Measurements from ENCODE around the gene RALB.

DNA sequence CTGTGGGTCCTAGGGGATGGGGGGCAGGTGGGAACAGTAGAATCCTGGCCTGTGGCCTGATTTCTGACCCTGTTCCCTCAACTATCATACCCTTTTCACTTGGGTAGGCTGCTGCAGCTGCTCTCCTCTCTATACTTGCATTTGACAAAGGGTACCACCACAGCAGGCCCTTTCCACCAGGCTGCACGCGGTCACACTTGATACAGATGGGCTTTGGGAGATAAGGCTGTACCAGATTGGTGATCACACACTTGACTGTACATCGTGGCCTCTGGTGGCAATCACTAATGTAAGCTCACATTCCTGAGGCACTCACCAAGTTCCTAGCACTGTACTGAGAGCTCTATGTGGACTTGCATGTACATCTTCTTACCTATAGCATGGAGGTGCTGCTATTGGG, 1.6 kb upstream of the RALB start:
- TF ChIP-seq, protein P1, sequence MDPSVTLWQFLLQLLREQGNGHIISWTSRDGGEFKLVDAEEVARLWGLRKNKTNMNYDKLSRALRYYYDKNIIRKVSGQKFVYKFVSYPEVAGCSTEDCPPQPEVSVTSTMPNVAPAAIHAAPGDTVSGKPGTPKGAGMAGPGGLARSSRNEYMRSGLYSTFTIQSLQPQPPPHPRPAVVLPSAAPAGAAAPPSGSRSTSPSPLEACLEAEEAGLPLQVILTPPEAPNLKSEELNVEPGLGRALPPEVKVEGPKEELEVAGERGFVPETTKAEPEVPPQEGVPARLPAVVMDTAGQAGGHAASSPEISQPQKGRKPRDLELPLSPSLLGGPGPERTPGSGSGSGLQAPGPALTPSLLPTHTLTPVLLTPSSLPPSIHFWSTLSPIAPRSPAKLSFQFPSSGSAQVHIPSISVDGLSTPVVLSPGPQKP (IDR thresholded peaks at IDR 0.05; ENCODE audit: low read depth, low read length), result no peak
- TF ChIP-seq, protein P2, sequence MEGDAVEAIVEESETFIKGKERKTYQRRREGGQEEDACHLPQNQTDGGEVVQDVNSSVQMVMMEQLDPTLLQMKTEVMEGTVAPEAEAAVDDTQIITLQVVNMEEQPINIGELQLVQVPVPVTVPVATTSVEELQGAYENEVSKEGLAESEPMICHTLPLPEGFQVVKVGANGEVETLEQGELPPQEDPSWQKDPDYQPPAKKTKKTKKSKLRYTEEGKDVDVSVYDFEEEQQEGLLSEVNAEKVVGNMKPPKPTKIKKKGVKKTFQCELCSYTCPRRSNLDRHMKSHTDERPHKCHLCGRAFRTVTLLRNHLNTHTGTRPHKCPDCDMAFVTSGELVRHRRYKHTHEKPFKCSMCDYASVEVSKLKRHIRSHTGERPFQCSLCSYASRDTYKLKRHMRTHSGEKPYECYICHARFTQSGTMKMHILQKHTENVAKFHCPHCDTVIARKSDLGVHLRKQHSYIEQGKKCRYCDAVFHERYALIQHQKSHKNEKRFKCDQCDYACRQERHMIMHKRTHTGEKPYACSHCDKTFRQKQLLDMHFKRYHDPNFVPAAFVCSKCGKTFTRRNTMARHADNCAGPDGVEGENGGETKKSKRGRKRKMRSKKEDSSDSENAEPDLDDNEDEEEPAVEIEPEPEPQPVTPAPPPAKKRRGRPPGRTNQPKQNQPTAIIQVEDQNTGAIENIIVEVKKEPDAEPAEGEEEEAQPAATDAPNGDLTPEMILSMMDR (IDR thresholded peaks at IDR 0.05), result no peak
- no peak for TF ChIP-seq RFX5 (IDR thresholded peaks at IDR 0.05)
- TF ChIP-seq, protein P3, sequence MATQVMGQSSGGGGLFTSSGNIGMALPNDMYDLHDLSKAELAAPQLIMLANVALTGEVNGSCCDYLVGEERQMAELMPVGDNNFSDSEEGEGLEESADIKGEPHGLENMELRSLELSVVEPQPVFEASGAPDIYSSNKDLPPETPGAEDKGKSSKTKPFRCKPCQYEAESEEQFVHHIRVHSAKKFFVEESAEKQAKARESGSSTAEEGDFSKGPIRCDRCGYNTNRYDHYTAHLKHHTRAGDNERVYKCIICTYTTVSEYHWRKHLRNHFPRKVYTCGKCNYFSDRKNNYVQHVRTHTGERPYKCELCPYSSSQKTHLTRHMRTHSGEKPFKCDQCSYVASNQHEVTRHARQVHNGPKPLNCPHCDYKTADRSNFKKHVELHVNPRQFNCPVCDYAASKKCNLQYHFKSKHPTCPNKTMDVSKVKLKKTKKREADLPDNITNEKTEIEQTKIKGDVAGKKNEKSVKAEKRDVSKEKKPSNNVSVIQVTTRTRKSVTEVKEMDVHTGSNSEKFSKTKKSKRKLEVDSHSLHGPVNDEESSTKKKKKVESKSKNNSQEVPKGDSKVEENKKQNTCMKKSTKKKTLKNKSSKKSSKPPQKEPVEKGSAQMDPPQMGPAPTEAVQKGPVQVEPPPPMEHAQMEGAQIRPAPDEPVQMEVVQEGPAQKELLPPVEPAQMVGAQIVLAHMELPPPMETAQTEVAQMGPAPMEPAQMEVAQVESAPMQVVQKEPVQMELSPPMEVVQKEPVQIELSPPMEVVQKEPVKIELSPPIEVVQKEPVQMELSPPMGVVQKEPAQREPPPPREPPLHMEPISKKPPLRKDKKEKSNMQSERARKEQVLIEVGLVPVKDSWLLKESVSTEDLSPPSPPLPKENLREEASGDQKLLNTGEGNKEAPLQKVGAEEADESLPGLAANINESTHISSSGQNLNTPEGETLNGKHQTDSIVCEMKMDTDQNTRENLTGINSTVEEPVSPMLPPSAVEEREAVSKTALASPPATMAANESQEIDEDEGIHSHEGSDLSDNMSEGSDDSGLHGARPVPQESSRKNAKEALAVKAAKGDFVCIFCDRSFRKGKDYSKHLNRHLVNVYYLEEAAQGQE (IDR thresholded peaks at IDR 0.05), result no peak

Measured in A549 (cell line).